ENCODE data around the gene CHM.

DNA sequence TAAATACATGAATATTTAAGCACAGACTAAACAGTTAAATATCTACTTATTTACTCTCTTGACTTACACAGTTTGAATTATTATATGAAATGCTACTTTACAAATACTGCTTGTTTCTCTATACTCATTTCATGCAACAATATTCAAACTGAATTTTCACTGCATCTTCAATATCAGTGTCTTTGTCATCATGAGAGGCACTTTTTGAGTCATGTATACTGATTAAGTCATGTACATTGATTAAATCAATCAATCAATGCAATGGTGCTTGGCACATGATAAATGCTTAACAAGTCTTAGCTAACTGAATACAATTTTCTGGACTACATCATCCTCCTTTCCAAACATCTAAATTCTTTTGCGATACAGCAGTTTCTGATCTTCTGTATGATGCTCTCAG lies 67.1 kb downstream of the CHM start:
- TF ChIP-seq, protein P1, sequence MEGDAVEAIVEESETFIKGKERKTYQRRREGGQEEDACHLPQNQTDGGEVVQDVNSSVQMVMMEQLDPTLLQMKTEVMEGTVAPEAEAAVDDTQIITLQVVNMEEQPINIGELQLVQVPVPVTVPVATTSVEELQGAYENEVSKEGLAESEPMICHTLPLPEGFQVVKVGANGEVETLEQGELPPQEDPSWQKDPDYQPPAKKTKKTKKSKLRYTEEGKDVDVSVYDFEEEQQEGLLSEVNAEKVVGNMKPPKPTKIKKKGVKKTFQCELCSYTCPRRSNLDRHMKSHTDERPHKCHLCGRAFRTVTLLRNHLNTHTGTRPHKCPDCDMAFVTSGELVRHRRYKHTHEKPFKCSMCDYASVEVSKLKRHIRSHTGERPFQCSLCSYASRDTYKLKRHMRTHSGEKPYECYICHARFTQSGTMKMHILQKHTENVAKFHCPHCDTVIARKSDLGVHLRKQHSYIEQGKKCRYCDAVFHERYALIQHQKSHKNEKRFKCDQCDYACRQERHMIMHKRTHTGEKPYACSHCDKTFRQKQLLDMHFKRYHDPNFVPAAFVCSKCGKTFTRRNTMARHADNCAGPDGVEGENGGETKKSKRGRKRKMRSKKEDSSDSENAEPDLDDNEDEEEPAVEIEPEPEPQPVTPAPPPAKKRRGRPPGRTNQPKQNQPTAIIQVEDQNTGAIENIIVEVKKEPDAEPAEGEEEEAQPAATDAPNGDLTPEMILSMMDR (IDR thresholded peaks at IDR 0.05), result no peak
- no peak for TF ChIP-seq TCF7 (CRISPR knock-in tag; IDR thresholded peaks at IDR 0.05; ENCODE audit: low read depth)
- no peak for TF ChIP-seq CREB1 (CRISPR knock-in tag; IDR thresholded peaks at IDR 0.05)
- TF ChIP-seq, protein P2, sequence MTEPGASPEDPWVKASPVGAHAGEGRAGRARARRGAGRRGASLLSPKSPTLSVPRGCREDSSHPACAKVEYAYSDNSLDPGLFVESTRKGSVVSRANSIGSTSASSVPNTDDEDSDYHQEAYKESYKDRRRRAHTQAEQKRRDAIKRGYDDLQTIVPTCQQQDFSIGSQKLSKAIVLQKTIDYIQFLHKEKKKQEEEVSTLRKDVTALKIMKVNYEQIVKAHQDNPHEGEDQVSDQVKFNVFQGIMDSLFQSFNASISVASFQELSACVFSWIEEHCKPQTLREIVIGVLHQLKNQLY (CRISPR knock-in tag; IDR thresholded peaks at IDR 0.05), result no peak
- no peak for TF ChIP-seq ZNF512 (CRISPR knock-in tag; IDR thresholded peaks at IDR 0.05; ENCODE audit: borderline replicate concordance)

Measured in WTC11 (cell line).